T-helper 2 cell treated with Interferon-gamma antibody and Interleukin-4, amounts not matched to agents 100 ng/mL and 5 ng/mL, for 36 hours (primary cell): ENCODE results near the gene TMC8. TPM values are rescaled to one million over a fixed set of nuclear protein-coding genes. Genes with fewer than 3 reads are reported as not detected.
"Not testable (repeated sequence)": the region's sequence is repeated elsewhere in the genome, so short reads cannot be mapped to it uniquely, and the experiment has no call there.

Source experiments
- intact Hi-C: fragments of 100-400 bp; cut with micrococcal nuclease; formaldehyde crosslinking; loops from one replicate; pipeline ENCODE4 v1.15.1; 2023
- total RNA-seq: library from RNA; stranded (reverse); gene quantifications from 2 replicates; pipeline ENCODE4 v1.2.3, GENCODE V29; 2022

Gene TMC8, protein sequence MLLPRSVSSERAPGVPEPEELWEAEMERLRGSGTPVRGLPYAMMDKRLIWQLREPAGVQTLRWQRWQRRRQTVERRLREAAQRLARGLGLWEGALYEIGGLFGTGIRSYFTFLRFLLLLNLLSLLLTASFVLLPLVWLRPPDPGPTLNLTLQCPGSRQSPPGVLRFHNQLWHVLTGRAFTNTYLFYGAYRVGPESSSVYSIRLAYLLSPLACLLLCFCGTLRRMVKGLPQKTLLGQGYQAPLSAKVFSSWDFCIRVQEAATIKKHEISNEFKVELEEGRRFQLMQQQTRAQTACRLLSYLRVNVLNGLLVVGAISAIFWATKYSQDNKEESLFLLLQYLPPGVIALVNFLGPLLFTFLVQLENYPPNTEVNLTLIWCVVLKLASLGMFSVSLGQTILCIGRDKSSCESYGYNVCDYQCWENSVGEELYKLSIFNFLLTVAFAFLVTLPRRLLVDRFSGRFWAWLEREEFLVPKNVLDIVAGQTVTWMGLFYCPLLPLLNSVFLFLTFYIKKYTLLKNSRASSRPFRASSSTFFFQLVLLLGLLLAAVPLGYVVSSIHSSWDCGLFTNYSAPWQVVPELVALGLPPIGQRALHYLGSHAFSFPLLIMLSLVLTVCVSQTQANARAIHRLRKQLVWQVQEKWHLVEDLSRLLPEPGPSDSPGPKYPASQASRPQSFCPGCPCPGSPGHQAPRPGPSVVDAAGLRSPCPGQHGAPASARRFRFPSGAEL
- total RNA-seq: 365 and 371 TPM in 2 replicates

DNA sequence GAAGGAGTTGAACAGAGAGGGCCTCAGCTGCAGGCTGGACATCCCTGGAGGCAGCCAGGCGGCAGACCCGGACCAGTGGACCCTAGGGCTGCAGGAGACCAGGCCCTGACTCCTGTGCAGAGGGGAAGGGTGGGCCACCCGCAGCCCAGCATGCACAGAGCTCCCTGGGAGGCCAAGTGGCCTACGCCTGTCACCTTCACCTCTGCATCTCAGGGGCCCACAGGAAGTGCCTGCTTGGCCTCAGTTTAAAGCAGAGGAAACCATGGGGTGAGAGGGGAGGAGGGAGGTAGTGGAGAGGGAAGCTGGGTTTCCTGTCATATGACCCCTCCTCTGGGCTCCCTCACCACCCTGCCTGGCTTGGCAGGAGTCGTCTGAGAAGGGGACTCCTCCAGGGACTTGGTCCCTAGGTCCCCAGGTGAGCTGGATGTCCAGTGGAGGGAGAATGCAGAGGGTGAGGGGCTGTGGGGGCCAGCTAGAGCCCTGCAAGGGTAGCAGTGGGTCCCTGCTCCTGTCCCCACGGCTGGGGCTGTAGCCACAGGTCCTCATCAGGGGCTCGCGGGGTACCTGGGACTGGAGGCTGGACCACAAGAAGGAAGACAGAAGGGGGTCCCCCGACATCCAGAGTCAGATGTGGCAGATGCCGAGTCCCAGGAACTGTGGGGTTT is at the start of gene TMC8:
Gene TMC8 (plus strand): TSS at position 335 of the 665 bp plus-strand sequence. CDS start 818 bp downstream, outside the sequence.
- intact Hi-C loops: loop anchor here (1.0 to 10.0 kb wide), 10 partner anchors 9 to 1904 kb away; partner anchors contain the start of genes AFMID, CCDC40, MFSD11 and SOCS3

DNA sequence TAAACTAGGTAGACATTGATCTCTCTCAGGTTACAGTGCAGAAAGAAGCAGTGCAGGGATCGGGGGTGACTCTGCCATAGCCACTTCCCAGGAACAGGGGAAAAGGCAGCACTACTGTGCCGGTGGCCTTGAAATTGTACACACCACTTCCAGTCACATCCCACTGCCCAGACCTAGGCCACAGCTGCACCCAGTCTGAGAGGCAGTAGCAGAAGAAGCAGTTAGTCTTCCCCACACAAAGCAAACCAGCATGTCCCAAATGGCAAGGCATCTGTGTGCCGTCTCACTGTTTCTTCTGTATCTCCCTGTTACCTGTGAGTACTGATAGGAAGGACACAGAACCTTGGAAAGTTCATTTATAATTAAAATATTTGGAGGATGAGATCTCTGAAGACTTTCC is 49.0 kb upstream of the TMC8 start:
- intact Hi-C loops: no loop called here

DNA sequence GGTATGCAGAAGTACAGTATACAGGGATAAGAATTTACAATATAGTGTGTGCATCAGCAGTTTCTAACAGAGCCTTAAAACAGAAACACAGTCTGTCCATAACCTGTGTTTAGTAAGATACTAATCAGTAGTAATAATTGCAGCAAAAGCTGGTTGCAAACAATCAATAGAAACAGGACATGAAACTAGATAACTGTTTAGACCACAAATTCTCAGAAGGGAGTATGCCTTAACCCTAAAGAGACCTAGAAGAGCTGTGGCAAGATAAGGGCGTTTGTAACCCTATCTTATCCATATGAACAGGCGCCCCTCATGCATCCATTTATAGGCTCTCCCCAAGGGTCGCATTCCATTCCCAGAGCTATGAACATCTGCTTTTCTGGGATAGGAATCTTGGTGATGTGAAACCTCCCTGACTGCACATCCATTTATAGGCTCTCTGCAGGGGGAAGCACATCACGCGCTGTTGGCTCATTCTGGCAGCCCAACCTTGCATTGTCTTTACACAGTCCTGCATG is 48.2 kb upstream of the TMC8 start:
- intact Hi-C loops: not testable (repeated sequence)

DNA sequence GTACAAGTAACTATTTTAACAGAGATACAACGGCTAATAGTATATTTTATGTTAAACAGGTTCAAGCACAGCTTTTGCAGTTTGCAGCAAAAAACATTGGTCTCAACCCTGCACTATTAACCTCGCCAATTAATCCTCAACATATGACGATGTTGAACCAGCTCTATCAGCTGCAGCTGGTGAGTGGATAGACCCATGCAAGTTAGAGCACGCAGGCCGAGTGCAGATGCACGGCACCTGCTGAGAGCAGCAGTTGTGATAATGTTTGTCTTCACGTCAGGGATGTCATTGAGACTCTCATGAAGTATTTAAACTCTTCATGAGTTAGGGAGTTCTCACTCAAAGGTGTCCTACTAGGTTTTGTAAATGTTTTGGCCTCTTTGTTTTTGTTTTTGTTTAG is 47.6 kb upstream of the TMC8 start:
- intact Hi-C loops: no loop called here

DNA sequence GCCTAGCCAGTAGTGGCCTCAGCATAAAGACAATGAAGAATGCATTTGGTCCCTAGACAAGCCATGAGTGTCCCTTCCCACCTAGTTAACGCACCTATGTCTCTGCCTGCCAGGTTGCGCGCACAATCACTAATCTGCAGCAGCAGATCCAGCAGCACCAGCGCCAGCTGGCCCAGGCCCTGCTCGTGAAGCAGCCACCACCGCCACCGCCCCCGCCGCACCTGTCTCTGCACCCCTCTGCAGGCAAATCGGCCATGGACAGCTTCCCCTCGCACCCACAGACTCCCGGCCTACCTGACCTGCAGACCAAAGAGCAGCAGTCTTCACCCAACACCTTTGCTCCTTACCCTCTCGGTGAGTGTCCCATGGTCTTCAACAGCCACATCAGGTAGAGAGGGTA is 43.8 kb upstream of the TMC8 start:
- intact Hi-C loops: no loop called here

DNA sequence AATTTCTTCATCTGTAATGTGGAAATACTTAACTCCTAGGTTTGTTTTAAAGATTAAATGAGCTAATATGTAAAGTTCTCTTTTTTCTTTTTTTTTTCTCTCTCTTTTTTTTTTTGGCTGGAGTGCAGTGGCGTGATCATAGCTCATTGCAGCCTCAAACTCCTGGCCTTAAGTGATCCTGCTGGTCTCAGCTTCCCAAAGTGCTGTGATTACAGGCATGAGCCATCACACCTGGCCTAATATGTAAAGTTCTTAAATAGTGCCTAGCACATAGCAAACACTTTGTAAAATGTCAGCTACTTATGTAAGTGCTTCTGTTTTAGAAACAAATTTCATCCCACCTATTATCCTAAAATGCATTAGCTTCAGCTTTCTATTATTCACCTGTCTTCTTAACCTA is 42.0 kb upstream of the TMC8 start:
- intact Hi-C loops: no loop called here

DNA sequence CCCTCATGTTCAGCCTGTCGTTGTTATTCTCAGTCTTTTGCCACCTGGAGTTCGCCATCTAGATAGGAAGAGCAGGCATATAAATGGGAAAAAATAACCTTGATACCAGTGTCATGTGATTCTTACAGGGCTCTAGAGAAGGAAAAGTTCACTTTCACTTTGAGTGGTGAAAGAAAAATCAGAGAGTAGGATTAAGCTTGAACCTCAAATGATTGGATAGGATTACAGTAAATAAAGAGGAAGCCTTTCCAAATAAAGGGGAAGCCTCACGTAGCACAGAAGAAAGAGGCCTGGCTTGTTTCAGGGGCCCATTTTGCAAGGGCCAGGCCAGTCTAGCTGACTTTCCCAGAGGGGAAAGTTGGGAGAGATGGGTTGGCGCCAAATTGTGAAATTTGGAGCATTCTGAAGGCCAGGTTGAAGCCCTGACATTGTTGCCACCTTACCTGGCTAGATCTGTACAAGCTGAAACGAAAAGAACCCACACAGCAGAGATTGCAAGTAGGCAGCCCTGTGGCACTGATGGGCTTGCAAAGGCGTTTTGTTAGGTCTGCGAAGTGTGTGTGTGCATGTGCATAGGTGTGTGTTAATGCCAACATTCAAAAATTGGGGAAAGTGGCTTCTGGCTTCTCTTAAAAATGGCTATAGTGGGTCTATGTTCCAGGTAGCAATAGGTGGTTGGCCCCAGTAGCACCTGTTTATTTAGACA is 40.8 kb upstream of the TMC8 start:
- intact Hi-C loops: no loop called here

DNA sequence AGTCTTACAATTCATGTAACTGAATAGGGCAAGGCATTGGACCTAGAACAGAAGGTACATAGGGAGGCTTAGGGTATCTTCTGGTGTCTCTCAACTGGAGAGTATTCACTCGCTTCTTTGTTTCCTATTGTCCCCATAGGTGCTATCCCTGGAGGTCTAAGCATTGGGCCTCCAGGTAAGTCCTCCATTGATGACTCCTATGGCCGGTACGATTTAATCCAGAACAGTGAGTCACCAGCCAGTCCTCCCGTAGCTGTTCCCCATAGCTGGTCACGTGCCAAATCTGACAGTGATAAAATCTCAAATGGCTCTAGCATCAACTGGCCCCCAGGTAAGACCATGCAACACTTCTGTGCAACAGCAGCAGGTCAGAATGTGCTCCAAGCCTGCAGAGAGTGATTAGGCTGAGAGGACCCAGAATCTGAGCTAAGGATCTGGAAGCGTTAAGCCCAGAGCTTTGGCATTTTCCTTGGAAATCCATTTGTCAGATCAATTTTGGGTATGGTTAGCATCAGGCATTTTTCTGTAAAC is 37.7 kb upstream of the TMC8 start:
- intact Hi-C loops: no loop called here

DNA sequence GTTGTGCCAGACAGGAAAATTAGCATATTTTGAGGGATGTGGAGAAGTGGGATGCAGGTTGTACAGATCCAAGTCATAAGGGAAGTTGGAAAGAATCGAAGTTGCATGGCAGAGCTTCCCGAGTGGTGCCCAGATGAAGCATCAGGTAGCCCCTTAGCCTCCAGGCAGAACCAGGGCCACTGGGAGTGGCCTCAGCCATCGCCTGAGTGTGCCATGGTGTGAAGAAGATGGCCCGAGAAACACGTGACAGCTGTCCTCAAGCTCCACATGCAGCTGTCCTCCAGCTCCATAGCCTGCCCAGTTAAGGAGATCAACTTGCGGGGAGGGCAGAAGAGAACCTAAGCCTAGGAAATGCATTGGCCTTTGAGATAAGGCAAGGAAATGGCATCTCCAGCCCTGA is 35.5 kb upstream of the TMC8 start:
- intact Hi-C loops: no loop called here

DNA sequence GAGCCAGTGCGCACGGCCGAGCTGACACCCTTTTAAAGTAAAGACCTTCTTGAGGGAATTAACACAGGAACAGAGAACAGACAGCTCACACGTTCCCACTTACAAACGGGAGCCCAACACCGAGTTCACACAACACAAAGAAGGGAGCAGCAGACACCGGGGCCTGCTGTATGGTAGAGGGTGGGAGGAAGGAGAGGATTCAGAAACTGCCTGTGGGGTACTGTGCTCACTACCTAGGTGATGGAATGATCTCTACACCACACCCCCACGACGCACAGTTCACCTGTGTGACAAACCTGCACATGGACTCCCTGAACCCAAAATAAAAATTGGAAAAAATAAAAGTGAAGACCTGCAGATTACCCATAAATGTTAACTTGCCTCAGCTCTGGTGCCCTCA is 34.5 kb upstream of the TMC8 start:
- intact Hi-C loops: no loop called here

DNA sequence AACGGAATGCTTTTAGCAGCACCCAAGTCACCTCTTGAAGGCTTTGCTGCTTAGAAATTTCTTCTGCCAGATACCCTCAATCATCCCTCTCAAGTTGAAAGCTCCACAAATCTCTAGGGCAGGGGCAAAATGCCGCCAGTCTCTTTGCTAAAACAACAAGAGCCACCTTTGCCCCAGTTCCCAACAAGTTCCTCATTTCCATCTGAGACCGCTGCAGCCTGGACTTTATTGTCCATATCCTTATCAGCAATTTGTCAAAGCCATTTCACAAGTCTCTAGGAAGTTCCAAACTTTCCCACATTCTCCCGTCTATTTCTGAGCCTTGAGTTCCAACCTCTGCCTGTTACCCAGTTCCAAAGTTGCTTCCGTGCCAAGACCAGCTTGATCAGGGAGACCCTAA is 29.5 kb upstream of the TMC8 start:
- intact Hi-C loops: no loop called here

DNA sequence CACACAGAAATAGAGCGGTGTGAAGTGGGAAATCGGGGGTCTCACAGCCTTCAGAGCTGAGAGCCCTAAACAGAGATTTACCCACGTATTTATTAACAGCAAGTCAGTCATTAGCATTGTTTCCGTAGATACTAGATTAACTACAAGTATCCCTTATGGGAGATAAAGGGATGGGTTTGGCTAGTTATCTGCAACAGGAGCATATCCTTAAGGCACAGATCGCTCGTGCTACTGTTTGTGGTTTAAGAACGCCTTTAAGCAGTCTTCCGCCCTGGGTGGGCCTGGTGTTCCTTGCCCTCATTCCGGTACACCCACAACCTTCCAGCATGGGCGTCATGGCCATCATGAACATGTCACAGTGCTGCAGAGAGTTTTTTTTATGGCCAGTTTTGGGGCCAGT is 29.0 kb upstream of the TMC8 start:
- intact Hi-C loops: no loop called here

DNA sequence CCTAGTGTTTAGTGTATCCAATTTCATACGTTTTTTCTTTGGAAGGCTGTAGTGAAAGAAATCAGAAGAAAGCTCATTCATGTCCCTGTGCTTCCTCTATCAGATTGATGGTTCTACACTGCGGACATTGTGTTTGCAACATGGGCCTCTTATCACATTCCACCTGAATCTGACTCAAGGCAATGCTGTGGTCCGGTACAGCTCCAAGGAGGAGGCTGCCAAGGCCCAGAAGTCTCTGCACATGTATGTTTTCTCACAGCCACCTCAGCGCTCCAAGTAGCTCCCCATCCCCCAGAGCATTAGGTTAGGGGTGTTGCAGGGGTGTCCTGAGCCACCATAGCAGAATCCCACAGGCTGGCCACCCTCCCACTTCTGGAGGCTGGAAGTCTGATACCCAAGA is 27.3 kb upstream of the TMC8 start:
- intact Hi-C loops: no loop called here

DNA sequence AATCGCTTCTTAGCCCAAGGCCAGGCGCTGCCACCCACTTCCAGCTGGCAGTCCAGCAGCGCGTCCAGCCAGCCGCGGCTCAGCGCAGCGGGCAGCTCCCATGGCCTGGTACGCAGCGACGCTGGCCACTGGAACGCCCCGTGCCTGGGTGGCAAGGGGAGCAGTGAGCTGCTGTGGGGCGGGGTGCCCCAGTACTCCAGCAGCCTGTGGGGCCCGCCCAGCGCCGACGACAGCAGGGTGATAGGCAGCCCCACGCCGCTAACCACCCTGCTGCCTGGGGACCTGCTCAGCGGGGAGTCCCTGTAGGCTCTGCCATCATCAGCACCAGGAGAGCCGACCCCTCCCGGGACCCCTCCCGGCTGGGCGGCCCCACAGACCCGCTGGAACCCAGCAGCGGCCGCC is 26.0 kb upstream of the TMC8 start:
- intact Hi-C loops: no loop called here

DNA sequence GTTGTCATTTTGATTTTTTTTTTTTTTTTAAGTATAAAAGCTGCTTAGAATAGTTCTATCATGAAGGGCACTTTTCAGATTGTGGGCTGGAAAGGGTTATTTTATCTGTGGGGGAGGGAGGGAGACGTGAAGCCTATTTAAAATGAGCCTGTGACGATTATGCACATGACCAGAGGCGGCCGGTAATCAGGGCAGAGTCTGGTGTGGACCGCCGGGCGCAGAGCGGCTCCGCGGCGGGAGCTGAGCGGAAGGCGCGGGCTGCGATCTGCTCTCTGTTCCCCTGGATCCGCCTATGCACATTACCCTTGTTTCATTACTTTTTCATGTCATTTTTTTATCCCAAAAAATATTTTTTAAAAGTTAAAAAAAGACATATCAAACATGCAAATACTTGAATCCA is 25.5 kb upstream of the TMC8 start:
- intact Hi-C loops: no loop called here

DNA sequence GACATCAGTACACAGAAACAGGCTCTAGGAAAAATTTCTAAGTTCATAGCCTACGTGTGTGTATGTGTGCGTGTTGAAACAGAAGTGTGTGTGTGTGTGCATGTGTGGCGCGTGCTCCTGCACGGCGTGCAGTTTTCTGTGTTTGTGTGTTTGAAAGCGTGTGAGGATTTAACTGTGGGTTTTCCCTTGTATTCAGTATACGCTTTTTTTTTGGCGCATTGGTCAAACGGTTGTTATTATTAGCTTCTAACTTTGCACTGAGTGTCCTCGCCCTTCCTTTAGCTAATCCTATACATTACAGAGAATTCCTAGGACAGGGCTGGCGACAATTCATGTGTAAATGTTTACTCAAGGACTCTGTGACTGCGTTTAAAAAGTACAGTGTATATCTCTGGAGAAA is 25.0 kb upstream of the TMC8 start:
- intact Hi-C loops: no loop called here

DNA sequence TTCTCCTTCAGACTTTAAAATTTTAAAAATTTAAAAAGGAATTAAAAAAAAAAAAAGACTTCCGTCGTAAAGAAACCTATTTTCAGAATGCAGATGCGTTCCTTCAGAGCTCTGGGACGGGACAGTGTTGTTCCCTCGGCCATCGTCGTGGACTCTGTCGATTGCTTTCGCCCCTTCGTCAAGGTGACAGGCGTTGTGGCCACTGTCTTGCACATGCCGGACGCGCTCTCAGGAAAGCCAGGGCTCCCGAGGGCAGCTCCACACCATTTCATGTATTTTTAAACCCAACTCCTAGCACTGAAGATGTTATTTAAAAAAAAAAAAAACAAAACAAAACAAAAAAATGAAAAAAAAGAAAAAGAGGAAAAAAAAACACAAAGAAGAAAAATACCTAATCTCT is 24.4 kb upstream of the TMC8 start:
- intact Hi-C loops: no loop called here

DNA sequence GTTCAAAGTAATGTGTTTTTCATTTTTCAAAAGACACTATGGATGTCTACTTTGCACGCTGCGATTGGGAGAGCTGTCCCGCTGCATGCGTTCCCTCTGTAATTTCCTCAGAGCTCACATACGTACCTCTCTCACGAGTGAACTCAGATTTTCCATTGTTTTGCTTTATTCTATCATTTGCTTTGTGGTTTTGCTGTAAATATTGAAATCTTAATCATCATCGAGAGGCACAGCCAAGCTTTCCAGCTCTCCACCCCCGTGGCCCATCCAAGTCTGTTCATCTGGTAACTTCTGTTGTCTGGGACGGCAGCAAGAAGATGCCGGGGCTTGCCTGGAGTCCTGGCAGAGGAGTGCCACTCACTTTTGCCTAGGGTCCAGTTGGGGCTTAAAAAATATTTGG is 23.1 kb upstream of the TMC8 start:
- intact Hi-C loops: no loop called here

DNA sequence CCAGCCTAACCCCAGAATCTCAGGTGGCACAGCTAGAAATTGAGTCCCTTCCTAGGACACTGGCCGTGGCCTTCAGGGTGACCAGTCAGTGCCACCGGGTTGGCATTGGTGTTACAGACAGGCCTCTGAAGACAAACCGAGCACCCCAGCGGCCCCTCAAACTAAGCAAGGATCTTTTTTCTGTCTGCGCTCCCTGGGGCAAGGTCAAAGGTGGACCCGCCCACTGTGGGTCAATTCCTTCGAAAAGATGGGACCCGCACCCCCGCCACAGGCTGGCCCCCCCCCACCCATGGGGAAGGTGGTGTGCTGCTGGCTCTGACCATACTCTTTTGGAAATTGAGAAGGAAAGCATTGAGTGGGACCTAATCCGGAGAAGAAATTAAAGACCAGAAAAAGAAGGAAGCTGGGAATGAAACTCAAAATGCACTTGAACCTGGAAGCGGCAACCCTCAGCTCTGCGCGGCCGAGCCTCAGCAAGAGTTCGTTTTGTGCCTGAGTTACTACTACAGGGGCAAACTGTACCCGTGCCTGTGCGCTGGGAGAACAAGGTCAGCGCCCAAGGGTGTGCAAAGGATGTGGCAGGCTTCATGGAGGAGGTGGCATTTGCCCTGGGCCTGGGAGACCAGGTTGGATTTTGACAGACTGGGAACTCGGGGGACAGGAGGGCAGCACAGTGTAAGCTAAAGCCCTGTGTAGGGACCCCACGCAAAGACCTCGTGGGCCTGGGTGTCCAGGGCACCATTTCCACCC is 22.4 kb upstream of the TMC8 start:
- intact Hi-C loops: no loop called here

DNA sequence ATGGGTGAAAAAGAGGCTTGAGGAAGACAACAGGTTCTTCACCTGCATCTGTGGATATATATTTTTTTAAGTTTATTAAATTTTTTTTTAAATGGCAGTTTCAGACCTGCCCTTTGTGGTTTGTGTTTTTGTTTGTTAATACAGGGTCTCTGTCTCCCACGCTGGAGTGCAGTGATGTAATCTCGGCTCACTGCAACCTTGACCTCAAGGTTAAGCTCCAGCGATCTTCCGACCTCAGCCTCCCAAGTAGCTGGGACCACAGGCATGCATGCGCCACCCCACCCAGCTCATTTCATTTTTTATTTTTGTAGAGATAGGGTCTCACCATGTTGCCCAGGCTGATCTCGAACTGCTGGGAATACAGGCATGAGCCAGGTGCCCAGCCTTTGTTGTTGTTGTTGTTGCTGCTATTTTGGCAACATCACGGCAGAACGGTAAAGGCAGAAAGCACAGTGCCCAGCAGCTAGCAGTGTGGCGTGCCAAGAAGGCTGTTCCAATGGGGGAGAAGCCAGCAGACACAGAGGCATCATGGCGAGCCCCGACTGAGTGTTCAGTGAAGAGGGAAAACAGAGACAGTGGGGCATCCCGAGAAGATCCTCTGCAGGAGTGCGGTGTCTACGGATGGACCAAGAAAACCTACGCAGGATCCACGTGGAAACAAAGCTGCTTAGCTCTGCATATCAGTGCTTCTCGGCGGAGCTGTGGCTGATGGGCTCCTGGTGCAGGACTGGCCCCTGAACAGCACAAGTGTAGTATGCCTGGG is 21.7 kb upstream of the TMC8 start:
- intact Hi-C loops: no loop called here
